NCI-H1694 (cell line): ENCODE measurements around the gene UEVLD.
"Not testable (repeated sequence)": the region's sequence is repeated elsewhere in the genome, so short reads cannot be mapped to it uniquely, and the experiment has no call there.

Experiments
- DNase-seq: peaks from one replicate; lab custom pipeline; 2025; lab: John Stamatoyannopoulos, UW

Gene UEVLD

DNA sequence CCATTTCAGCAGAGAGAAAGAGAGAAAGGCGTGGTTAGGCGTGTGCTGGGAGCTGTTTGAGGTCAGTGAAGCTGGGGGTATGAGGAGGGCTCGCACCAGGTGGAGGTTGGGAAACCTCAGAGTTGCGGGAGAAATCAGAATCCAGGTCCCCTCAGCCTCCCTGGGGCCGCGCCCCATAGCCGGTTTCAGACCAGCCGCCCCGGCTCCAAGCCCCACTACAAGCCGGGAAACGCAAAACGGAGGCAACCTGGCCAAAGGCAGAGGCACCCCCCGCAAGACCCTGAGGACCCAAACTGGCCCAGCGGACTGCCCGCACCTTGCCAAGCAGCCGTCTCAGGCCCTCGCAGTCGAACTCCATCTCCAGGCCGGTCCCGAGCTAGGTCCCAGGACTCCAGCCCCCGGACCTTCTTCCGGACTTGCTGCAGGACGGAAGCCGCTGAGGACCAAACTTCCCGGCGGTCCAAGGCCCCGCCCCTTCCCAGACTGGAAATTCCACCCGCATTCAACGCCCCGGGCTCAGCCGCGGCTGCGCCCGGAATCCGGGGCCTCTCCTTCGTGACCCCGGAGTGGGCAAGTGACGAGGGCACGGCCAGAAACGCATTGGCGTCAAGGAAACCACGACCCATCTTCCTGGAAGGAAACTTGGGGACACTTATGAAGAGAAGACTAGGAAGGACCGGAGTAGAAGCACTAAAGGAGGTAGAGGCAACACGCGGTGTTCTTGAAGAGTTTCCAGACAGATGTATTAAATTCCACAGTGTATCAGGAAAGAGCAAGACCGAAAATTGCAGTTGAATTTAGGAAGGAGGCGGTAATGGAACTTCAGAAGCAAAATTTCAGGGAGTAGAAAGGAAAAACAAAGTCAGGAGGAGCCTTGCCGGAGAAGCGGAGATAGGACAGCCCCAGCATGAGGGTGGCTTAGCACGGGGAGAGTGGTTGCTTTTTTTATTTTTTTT lies at the start of gene UEVLD:
Gene UEVLD (minus strand): TSS at position 438 of the 956 bp plus-strand sequence. CDS start 80 bp downstream, at position 358.
- peak; percentile 18 for DNase-seq

DNA sequence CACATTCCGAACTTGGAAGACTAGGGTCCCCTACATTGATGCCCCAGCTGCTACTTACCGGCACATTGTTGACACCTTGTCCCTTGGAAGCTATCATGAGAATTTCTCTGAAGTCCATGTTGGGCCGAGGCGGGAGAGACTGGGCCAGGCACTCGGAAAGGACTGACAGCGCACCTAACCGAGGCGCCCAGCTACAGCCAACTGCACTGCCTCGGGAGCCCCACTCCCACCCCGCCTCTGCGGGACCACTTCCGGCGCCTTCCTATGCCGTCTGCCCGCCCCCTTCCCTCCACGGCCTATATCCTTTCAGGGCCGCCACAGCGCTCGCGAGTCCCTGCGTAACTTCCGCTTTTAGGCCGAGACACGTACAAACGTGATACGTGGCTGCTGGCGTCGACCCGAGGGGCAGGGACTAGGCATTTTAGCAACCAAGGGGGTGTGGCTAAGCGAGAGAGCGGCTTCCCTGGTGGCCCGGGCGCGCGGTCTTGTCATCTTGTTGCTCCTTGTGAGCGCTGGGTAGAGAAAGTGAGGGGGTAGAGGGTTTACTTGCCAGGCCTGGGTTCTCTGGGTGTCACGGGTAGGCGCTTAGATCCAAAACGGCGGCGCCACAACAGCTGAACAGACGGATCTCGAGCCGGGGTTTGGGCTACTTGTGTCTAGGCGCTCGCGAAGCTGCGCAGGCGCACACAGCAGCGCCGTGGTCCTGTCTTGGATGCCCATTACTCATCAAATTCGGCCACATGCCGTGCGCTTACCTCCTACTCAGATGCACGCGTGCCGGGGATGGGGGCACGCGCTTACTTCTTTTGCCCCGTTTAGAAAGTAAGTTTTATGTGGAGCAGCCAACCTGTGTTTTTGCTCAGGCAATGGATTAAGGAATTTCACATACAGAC lies 45.9 kb upstream of the UEVLD start, which contains the start of gene SPTY2D1:
Gene SPTY2D1 (minus strand): TSS at position 203 of the 893 bp plus-strand sequence. CDS start 85 bp downstream, at position 118.
- peak; percentile 96 for DNase-seq

DNA sequence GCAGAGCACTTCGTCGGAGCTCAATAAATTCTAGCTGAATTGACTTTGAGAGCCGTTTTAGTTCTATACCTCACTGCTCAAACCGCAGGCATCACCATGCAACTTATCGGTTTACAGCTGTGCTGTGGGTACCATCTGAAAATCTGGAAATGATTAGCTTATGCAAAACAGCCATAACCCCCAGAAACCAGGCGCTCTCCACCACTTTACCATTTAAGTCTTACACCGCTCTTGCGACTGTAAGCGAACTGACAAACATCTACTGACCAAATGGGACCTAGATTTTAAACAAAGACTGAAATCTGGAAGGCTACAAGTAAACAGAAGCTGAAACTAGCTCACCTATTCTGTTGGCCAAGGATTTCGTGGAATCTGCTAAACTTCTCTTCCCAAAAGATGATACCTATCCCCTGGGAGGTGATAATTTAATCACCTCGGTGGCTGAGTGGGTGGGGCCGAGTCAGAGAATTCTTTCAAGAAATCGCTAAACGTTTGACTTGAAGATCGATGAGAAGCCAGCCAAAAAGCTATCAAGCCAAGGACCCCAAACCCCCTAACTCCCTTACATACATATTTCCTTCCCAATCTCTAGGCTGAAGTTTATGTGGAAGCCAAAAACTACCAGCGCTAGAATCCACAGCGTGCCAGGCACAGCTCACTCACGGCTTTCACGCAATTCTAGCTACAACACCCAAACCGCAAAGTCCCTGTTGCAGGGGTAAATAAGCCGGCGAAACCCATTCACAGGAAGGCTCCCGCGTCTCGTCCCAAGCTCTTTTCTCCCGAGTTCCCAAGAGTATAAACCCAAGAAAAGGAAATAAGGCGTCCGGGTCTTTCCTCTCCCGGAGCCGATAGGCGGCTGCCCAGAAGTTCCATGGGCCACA lies 45.0 kb upstream of the UEVLD start:
- DNase-seq = no peak

- no peak for DNase-seq
These were observed 44.3 kb upstream of the UEVLD start for GRCh38 chr11:18632841-18633240.

- DNase-seq = no peak
These were observed 35.6 kb upstream of the UEVLD start for GRCh38 chr11:18624161-18624560.

- DNase-seq = no peak
These were observed 35.2 kb upstream of the UEVLD start for GRCh38 chr11:18623707-18624106.

- no peak for DNase-seq
These were observed 29.9 kb upstream of the UEVLD start for GRCh38 chr11:18618342-18619025.

- no peak for DNase-seq
These were observed 29.3 kb upstream of the UEVLD start for GRCh38 chr11:18617688-18618341.

DNA sequence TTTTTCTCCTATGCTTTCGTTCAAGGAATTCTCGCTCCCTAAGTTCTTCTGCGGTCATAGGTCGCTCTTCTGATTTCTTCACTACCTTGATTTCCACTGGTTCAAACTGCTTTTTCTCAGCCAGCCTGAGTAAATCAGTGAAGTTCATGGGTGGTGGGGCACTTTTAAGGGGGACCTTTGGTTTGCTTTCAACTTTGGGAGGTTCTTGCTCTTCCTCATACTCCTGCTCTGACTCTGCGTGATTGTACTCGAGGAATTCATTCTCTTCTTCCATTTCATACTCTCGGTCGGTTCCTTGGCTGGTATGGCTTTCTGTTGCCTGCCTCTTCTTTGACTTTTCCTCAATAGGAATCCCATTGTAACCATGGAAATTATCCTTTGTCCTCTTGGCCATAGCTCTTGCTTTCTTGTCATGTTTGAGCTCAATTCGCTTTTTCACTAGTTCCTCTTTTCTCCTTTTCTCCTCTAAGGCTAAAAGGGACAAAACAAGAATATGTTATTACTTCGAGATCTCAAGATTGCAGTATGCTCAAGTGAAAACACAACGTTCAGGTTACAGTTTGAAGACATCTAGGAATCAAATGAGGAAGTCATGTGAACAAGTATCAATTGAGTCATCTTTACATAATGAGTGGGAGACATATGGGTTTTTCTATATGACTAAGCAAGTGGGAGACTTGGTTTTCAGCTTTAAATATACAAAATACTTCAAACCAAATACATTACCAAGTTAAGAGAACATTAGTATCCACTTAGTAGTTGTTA lies 27.3 kb upstream of the UEVLD start:
- no peak for DNase-seq

DNA sequence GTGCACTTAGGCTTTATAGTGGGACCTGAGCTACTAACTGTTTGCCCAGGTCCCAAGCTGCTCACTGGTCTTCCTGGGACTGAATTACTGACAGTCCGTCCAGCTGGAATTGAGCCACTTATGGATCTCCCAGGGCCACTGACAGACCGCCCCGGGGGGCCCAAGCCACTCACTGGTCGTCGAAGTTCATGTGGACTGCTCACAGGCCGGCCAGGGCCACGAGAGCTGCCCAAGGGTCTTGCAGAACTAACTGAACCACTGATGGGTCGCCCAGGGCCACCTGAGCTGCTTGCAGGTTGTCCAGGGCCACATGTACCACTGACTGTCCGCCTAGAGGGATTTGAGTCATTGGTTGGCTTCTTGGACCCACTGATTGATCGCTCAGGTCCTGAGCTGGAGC lies 26.1 kb upstream of the UEVLD start:
- no peak for DNase-seq

GRCh38 chr11:18612394-18612793 lies 23.9 kb upstream of the UEVLD start:
- no peak for DNase-seq

GRCh38 chr11:18611196-18611595 lies 22.7 kb upstream of the UEVLD start:
- DNase-seq = no peak

- DNase-seq = no peak
These were observed 19.8 kb upstream of the UEVLD start for GRCh38 chr11:18608376-18608775.

- no peak for DNase-seq
These were observed 12.5 kb upstream of the UEVLD start for GRCh38 chr11:18600915-18601569.

- no peak for DNase-seq
These were observed 11.3 kb upstream of the UEVLD start, which contains the start of gene MISFA for GRCh38 chr11:18599739-18600230. TSS of gene MISFA (plus strand) at chr11:18599789. CDS start at chr11:18599929, 140 bp downstream.

DNA sequence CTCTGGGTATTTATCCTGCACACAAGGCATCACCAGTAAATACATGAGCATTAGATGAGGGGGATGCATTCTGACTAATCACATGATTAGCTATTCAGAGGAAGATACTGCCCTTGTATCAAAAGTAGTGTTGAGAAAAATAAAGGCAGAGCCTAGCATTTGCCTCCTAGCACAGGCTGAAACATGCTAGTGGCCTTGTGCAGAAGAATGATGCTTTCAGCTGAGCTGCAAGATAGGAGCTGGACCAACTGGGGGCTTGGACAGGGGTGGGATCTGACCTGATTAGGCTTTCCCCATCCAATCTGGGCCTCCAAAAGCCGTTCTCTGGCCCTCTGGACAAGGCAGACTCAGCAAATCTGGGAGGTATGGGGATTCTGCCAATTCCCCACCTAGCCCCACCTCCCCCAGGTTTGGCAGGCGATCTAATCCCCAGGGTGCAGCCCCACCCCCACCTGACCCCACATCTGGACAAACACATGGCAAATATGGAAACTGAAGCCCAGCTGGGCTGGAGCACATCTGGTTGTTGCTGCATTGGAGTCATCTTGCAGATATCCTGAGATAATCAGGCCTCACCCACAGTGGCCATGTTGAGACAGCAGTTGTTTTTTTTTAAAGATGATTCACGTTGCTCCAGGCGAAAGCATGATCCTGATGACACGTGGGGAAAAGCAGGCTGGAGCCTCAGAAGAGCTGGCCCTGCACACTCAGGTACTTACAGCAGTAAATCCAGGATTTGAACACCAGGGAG lies 6.6 kb upstream of the UEVLD start:
- no peak for DNase-seq

- not testable (repeated sequence) for DNase-seq
These were observed 5.6 kb upstream of the UEVLD start for GRCh38 chr11:18594088-18594487.

DNA sequence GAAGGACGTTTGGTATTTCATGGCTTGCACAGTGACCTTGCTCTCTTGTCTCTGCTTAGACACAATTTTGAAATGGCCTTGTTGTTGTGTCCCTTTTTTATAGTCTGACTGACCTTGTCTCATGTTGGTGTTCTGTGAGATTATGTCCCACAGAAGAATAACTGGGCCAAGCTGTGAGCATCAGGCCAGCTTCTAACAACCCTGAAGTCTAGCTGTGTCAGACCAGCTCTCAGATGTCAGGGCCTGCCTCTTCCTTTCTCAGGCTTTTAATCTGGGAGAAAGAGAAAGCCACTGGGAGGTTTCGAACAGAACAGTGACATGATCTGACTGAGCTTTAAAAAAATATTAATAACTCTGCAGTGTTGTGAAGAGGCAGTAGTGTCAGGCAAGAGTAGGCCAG lies 2.0 kb upstream of the UEVLD start:
- no peak for DNase-seq
